Right cardiac atrium (tissue), 5 donors: ENCODE measurements around the gene SRRM4. TPM values are rescaled to one million over a fixed set of nuclear protein-coding genes. Genes with fewer than 3 reads are reported as not detected.
A peak's percentile ranks its signal among the peaks of the same experiment; 100 is the strongest.
"Not testable (repeated sequence)": the region's sequence is repeated elsewhere in the genome, so short reads cannot be mapped to it uniquely, and the experiment has no call there.

Experiments
- ATAC-seq, 2 donors: fragments of 200-7000 bp; cut with Tn5 transposase; one replicate each; pipeline versions ENCODE4 v1.8.0 to v1.9.1; 2020; ENCODE audit warnings: moderate library complexity in 2 of 2, mild to moderate bottlenecking in 1 of 2
- DNase-seq, 3 donors: peaks; one replicate each; pipeline ENCODE4 v3.0.0-alpha.2; 2020
- H3K27ac ChIP-seq: one replicate; pipeline ENCODE4 v1.5.1; 2013; ENCODE audit warnings: mild to moderate bottlenecking, low read length, control low read depth, moderate library complexity
- H3K27me3 ChIP-seq: one replicate; pipeline ENCODE4 v1.6.1; 2013; ENCODE audit not compliant: control insufficient read depth, insufficient read depth
- H3K4me1 ChIP-seq: one replicate; pipeline ENCODE4 v1.6.1; 2013; ENCODE audit warnings: low read length; ENCODE audit not compliant: control insufficient read depth, insufficient read depth
- H3K4me3 ChIP-seq: one replicate; pipeline ENCODE4 v1.5.1; 2013; ENCODE audit warnings: low read length, control low read depth
- H3K9me3 ChIP-seq: one replicate; pipeline ENCODE4 v1.6.1; 2013; ENCODE audit warnings: low read length; ENCODE audit not compliant: control insufficient read depth
- WGBS: extraction: QIAGEN DNeasy Blood & Tissue Kit; methylation state at CpG from one replicate; pipeline ENCODE4 v1.1.7; 2013; 5-methylcytosine and 5-hydroxymethylcytosine counted together
- intact Hi-C, 4 donors: fragments of 100-400 bp; cut with DNase I; formaldehyde crosslinking; loops; one replicate each; pipeline versions ENCODE4 v1.11.0 to v1.14.0; 2022 to 2023
- polyA plus RNA-seq: library from polyadenylated mRNA; stranded (reverse); fragments of 200-250 nt; gene quantifications from one replicate; pipeline ENCODE4 v1.2.3, GENCODE V29; 2013
- total RNA-seq, 4 donors: library from RNA; stranded (reverse); fragmentation: NEBNext Ultra II Directional; extraction: Animal tissue kit (Norgen Biotek cat#: 25700); gene quantifications; one replicate each; pipeline ENCODE4 v1.2.1, GENCODE V29; 2021
- donor health status: healthy with polysubstance abuse.
- donor health status: DM: no; HTN: yes; CAD: no.
- donor health status: DM: no; HTN: no; CAD: no.
- donor health status: DM: no; HTN: yes; CAD: no; lungs with severe emphysema.
- donor health status: DM: yes; HTN: yes; CAD: no.

SRRM4 gene
- total and polyA plus RNA-seq, 5 donors = 0.22 to 0.91 (median 0.60) TPM

- H3K4me3 ChIP-seq = no peak overlapping the region
- no peak overlapping the region for H3K27ac ChIP-seq
- 33% methylated on average over 2 of the region's 2 CpGs for WGBS
- H3K9me3 ChIP-seq = peaks cover 1% of the 10 kb centered on the region
- no peak for DNase-seq
- no peaks in the 10 kb centered on the region for H3K27me3 ChIP-seq
- intact Hi-C loops = no loop called here
- H3K4me1 ChIP-seq = no peaks in the 10 kb centered on the region
- no peak for ATAC-seq
These were observed 29.9 kb downstream of the SRRM4 start for GRCh38 chr12:119011231-119011630.

- no peak for ATAC-seq
- Histone ChIP-seq H3K27me3 (no peaks in the 10 kb centered on the region), H3K4me3 (no peak overlapping the region), H3K4me1 (no peaks in the 10 kb centered on the region), H3K9me3 (peaks cover 1% of the 10 kb centered on the region), H3K27ac (no peak overlapping the region)
- WGBS = 36% methylated on average over 3 of the region's 3 CpGs
- no peak for DNase-seq
- intact Hi-C loops = no loop called here
These were observed 30.8 kb downstream of the SRRM4 start for GRCh38 chr12:119012179-119012578.

GRCh38 chr12:119013023-119013422 lies 31.7 kb downstream of the SRRM4 start:
- DNase-seq (no peak), ATAC-seq (no peak)
- H3K4me1 ChIP-seq = no peaks in the 10 kb centered on the region
- H3K4me3 ChIP-seq = no peak overlapping the region
- intact Hi-C loops = no loop called here
- no peaks in the 10 kb centered on the region for H3K27me3 ChIP-seq
- H3K9me3 ChIP-seq = peaks cover 1% of the 10 kb centered on the region
- no peak overlapping the region for H3K27ac ChIP-seq

GRCh38 chr12:119014368-119014767 lies 33.0 kb downstream of the SRRM4 start:
- no peaks in the 10 kb centered on the region for H3K4me1 ChIP-seq
- H3K27me3 ChIP-seq = no peaks in the 10 kb centered on the region
- intact Hi-C loops = no loop called here
- no peak for ATAC-seq
- WGBS = 84% methylated on average over 1 of the region's 1 CpG
- no peak overlapping the region for H3K27ac ChIP-seq
- no peak for DNase-seq
- peaks cover 1% of the 10 kb centered on the region for H3K9me3 ChIP-seq
- no peak overlapping the region for H3K4me3 ChIP-seq

GRCh38 chr12:119016715-119017114 lies 35.4 kb downstream of the SRRM4 start:
- no peak overlapping the region for H3K27ac ChIP-seq
- DNase-seq = no peak
- 49% methylated on average over 2 of the region's 2 CpGs for WGBS
- intact Hi-C loops = no loop called here
- H3K4me1 ChIP-seq = no peaks in the 10 kb centered on the region
- no peak overlapping the region for H3K4me3 ChIP-seq
- no peak for ATAC-seq
- no peaks in the 10 kb centered on the region for H3K27me3 ChIP-seq
- no peaks in the 10 kb centered on the region for H3K9me3 ChIP-seq

GRCh38 chr12:119019166-119019565 lies 37.8 kb downstream of the SRRM4 start:
- no peak overlapping the region for H3K4me3 ChIP-seq
- no peak for DNase-seq
- intact Hi-C loops = no loop called here
- WGBS = 21% methylated on average over 3 of the region's 3 CpGs
- no peak overlapping the region for H3K27ac ChIP-seq
- H3K9me3 ChIP-seq = no peaks in the 10 kb centered on the region
- H3K27me3 ChIP-seq = no peaks in the 10 kb centered on the region
- no peaks in the 10 kb centered on the region for H3K4me1 ChIP-seq
- ATAC-seq = no peak

GRCh38 chr12:119020406-119021360 lies 39.3 kb downstream of the SRRM4 start:
- DNase-seq = peak; percentile 50 to 79 (median 76)

GRCh38 chr12:119024356-119024755 lies 43.0 kb downstream of the SRRM4 start:
- WGBS = 41% methylated on average over 3 of the region's 3 CpGs
- intact Hi-C loops = no loop called here
- no peak for DNase-seq

More at GRCh38 chr12:119020406-119021360, 39.3 kb downstream of the SRRM4 start:
- no peaks in the 10 kb centered on the region for H3K4me1 ChIP-seq
- H3K27me3 ChIP-seq = no peaks in the 10 kb centered on the region
- ATAC-seq = no peak
- intact Hi-C loops = no loop called here
- no peaks in the 10 kb centered on the region for H3K9me3 ChIP-seq
- no peak overlapping the region for H3K4me3 ChIP-seq
- WGBS = 15% methylated on average over 21 of the region's 21 CpGs
- H3K27ac ChIP-seq = no peak overlapping the region

GRCh38 chr12:119025786-119026185 lies 44.4 kb downstream of the SRRM4 start:
- Histone ChIP-seq H3K27ac (no peak overlapping the region), H3K4me1 (no peaks in the 10 kb centered on the region), H3K4me3 (no peak overlapping the region), H3K9me3 (no peaks in the 10 kb centered on the region), H3K27me3 (no peaks in the 10 kb centered on the region)
- ATAC-seq = no peak
- 81% methylated on average over 3 of the region's 3 CpGs for WGBS
- no peak for DNase-seq
- intact Hi-C loops = no loop called here

More at GRCh38 chr12:119024356-119024755, 43.0 kb downstream of the SRRM4 start:
- Histone ChIP-seq H3K27ac (no peak overlapping the region), H3K9me3 (no peaks in the 10 kb centered on the region), H3K27me3 (no peaks in the 10 kb centered on the region), H3K4me1 (no peaks in the 10 kb centered on the region), H3K4me3 (no peak overlapping the region)
- ATAC-seq = no peak

- intact Hi-C loops, H3K27me3 ChIP-seq, H3K9me3 ChIP-seq, DNase-seq, ATAC-seq, H3K27ac ChIP-seq, H3K4me1 ChIP-seq, H3K4me3 ChIP-seq: not testable (repeated sequence)
- 92% methylated on average over 14 of the region's 14 CpGs for WGBS
These were observed 52.0 kb downstream of the SRRM4 start for GRCh38 chr12:119033332-119033731.

- Histone ChIP-seq H3K4me1 (no peaks in the 10 kb centered on the region), H3K27ac (no peak overlapping the region), H3K9me3 (no peaks in the 10 kb centered on the region), H3K4me3 (no peak overlapping the region), H3K27me3 (no peaks in the 10 kb centered on the region)
- no peak for ATAC-seq
- intact Hi-C loops = no loop called here
- WGBS = 51% methylated on average over 17 of the region's 17 CpGs
- no peak for DNase-seq
These were observed 55.8 kb downstream of the SRRM4 start for GRCh38 chr12:119036878-119037825.
